ENCODE measurements around the gene MATN4. TPM values are rescaled to one million over a fixed set of nuclear protein-coding genes. Genes with fewer than 3 reads are reported as not detected.

MATN4 gene
- total and polyA plus RNA-seq, 2 of the 13 experiments (the other 11 are each of a cell fraction or from before 2014, with no cell fraction given): not detected

DNA sequence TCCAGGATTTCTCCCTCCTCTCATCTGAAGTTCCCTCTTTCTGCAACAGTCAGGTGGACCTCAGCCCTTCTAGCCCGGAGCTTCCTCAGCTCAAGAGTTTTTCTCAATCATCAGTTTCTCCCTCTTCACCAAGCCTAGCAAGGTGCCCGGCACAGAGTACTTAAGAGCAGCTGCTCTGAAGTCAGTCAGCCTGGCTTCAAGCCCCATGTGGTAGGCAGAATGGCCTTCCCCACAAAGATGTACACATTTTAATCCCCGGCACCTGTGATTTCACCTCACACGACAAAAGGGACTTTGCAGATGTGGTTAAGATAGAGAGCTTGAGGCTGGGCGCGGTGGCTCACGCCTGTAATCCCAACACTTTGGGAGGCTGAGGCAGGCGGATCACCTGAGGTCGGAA is 16.6 kb downstream of the MATN4 start (continued):
- TF ChIP-seq MLXIP (CRISPR knock-in tag; IDR thresholded peaks at IDR 0.05; ENCODE audit: borderline replicate concordance) (no peak), GTF2F1 (IDR thresholded peaks at IDR 0.05; ENCODE audit: low read length) (no peak), ZBTB40 (IDR thresholded peaks at IDR 0.05) (no peak), ZBTB40 (CRISPR knock-in tag; IDR thresholded peaks at IDR 0.05) (no peak), ASH2L (IDR thresholded peaks at IDR 0.05; ENCODE audit: insufficient read length, low read depth, low read length) (no peak)
